Muscle of leg (tissue), 9 donors: Measurements from ENCODE around the gene CECR2. TPM values are rescaled to one million over a fixed set of nuclear protein-coding genes. Genes with fewer than 3 reads are reported as not detected.

Experiments
- polyA plus RNA-seq, 8 donors: library from polyadenylated mRNA; unstranded; fragments of 120-200 nt; gene quantifications; one replicate each; pipeline versions ENCODE4 v1.2.1 to v1.2.3, GENCODE V29; 2013; ENCODE audit warnings: inconsistent platforms in 1 of 8, low replicate concordance in 1 of 8; ENCODE audit not compliant: insufficient read length in 8 of 8, insufficient read depth in 1 of 8
- total RNA-seq: library from RNA; stranded (reverse); fragments of 120-200 nt; gene quantifications from one replicate; pipeline ENCODE4 v1.2.4, GENCODE V29; 2013

CECR2 gene
- total and polyA plus RNA-seq, 9 donors = 10.3 to 26.8 (median 15.8) TPM

Other genes starting within 250 kb of the CECR2 start
- 1.2 TPM for gene TMEM121B, start 248.1 kb upstream of the CECR2 start, total RNA-seq
- gene TMEM121B, start 248.1 kb upstream of the CECR2 start, polyA plus RNA-seq = 1 to 10 TPM; 2.4 to 5.8 (median 3.7) TPM
- 35.7 TPM for gene HDHD5, start 210.2 kb upstream of the CECR2 start, total RNA-seq
- 10 to 100 TPM; 39.2 to 50.0 (median 46.3) TPM for gene HDHD5, start 210.2 kb upstream of the CECR2 start, polyA plus RNA-seq
- 7.4 TPM for gene ADA2, start 150.0 kb upstream of the CECR2 start, total RNA-seq
- gene ADA2, start 150.0 kb upstream of the CECR2 start, polyA plus RNA-seq = 10 to 100 TPM in 6 of 8 donors, 1 to 10 TPM in 2; 6.8 to 16.1 (median 12.6) TPM
- 0.53 TPM for gene SLC25A18, start 194.0 kb downstream of the CECR2 start, total RNA-seq
- gene SLC25A18, start 194.0 kb downstream of the CECR2 start, polyA plus RNA-seq = under 1 TPM; 0.29 to 0.94 (median 0.55) TPM